ENCODE data around the gene PHACTR1. TPM values are rescaled to one million over a fixed set of nuclear protein-coding genes. Genes with fewer than 3 reads are reported as not detected.

The PHACTR1 gene
- total RNA-seq, 2 donors from 2014 or later, result 6.0 to 12.9 TPM

DNA sequence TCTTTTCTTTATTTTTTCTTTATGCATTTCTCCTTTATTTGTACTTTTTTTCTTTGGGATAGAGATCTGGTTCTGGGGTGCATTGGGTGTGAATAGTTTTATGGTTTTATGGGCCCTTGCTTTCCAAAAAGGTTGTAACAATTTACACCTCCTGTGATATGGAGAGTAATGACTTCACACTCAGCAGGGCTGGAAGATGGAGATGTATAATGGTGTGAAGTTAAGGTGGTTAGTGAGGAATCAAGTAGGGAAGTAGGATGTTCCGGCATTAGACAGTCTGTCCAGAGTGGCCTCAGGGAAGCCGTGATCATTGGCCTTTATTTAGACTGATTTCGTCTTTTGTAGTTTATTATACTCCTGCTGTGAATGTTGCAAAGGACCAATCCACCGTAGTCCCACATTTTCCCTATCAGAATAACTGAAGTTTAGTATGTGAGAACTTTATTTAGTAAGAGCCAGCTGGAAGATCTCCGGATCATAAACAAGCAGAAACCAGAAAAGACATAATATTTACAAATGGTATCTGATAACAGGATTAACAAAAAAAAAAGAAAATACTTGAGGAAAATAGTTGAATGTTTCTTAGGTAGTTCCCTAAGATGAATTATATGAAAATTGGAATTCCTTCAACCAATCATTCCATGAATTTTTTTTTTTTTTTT, 356.2 kb downstream of the PHACTR1 start:
- DNase-seq (no peak), ATAC-seq (no peak)
- H3K9me3 ChIP-seq, result no peaks in the 10 kb centered on the region
- H3K4me3 ChIP-seq, result no peak overlapping the region
- TF ChIP-seq POLR2A (IDR thresholded peaks at IDR 0.05), result no peak
- TF ChIP-seq, protein P1, sequence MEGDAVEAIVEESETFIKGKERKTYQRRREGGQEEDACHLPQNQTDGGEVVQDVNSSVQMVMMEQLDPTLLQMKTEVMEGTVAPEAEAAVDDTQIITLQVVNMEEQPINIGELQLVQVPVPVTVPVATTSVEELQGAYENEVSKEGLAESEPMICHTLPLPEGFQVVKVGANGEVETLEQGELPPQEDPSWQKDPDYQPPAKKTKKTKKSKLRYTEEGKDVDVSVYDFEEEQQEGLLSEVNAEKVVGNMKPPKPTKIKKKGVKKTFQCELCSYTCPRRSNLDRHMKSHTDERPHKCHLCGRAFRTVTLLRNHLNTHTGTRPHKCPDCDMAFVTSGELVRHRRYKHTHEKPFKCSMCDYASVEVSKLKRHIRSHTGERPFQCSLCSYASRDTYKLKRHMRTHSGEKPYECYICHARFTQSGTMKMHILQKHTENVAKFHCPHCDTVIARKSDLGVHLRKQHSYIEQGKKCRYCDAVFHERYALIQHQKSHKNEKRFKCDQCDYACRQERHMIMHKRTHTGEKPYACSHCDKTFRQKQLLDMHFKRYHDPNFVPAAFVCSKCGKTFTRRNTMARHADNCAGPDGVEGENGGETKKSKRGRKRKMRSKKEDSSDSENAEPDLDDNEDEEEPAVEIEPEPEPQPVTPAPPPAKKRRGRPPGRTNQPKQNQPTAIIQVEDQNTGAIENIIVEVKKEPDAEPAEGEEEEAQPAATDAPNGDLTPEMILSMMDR (IDR thresholded peaks at IDR 0.05), result no peak
- intact Hi-C loops (cut with DNase I), result no loop called here
- peak overlapping the region in 1 of 4 donors; percentile 12 for H3K27ac ChIP-seq
- H3K27me3 ChIP-seq, result no peaks in the 10 kb centered on the region
- H3K4me1 ChIP-seq, result peaks cover 46% of the 10 kb centered on the region
- H3K36me3 ChIP-seq (replicated peaks in 1 of 2; ENCODE audit: insufficient read depth in 1 of 2, low read depth in 2 of 2), result no peaks in the 10 kb centered on the region
- WGBS, 2 donors, result 47 to 57% methylated on average over 5 of the region's 5 CpGs

DNA sequence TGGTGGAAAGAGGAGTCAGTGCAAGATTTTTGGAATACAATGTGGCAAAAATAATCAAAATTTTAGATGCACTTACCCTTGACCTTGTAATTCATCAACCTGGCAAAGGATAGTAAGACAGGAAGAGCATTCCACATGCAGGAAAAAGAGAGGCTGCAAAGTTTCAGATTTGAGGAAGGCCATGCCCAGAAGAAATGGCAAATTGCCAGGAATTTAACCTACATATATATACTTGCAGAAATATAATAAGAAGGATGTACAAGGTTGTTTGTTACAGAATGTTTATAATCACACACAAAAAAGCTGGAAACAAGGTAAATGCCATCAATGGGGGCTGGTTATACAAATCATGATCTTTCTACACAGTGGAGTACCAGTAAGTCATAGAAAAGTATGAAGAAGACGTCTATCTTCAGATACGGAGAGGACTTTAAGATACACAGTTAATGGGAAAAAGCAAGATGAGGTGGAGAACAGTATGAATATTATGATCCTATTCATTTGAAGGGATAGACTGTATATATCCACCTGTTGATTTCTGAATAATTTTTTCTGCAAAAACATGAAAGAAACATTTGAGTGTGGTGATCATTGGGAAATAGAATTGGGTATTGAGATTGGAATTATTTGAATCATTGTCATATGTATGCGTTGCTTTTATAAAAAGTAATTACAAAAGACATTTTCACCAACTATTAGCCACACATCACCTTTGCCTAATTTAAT, 358.0 kb downstream of the PHACTR1 start:
- Histone ChIP-seq H3K36me3 (replicated peaks in 1 of 2; ENCODE audit: insufficient read depth in 1 of 2, low read depth in 2 of 2) (no peaks in the 10 kb centered on the region), H3K4me3 (no peak overlapping the region), H3K9me3 (no peaks in the 10 kb centered on the region), H3K4me1 (peaks cover 53% of the 10 kb centered on the region), H3K27me3 (no peaks in the 10 kb centered on the region), H3K27ac (no peak overlapping the region)
- ATAC-seq, result no peak
- TF ChIP-seq, protein P1 (IDR thresholded peaks at IDR 0.05), result no peak
- TF ChIP-seq POLR2A (IDR thresholded peaks at IDR 0.05), result no peak
- WGBS, 2 donors, result 87 to 89% methylated on average over 3 of the region's 3 CpGs
- no peak for DNase-seq
- intact Hi-C loops (cut with DNase I), result no loop called here

DNA sequence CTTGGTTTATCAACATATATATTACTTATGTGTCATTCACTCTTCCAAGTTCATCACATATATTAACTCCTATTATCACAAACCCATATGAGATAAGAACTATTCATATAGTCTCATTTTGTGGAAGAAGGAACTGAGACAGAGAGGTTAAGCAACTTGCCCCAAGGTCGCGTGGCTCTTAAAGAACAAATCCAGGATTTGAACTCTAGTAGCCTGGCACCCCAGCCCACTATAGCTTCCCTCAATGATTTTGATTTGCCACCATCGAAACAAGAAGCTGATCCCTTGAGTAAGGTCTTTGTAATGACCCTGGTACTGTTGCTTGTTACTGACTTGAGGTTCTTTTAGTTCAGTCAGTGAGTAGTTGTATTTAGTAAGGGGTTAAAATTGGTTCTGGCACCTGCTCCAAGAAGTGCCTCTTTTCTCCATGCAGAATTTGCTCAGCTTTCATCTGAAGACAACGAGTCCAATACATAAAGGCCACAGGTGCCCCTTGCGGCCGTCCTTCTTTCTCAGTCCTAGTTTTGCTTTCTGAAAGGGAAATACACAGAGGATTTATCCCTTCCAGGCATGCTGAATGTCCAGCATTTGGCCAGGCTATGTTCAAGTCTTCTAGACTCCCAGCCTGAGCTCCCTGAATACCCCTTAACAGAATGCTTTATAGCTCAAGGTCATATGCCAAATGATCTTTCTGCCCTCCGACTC, 358.7 kb downstream of the PHACTR1 start:
- peaks cover 60% of the 10 kb centered on the region for H3K4me1 ChIP-seq
- TF ChIP-seq POLR2A (IDR thresholded peaks at IDR 0.05), result no peak
- TF ChIP-seq, protein P1 (IDR thresholded peaks at IDR 0.05), result peak in 2 of 7 experiments; percentile 4 to 9
- intact Hi-C loops (cut with DNase I), result no loop called here
- WGBS, 2 donors, result 59 to 63% methylated on average over 7 of the region's 7 CpGs
- H3K4me3 ChIP-seq, result no peak overlapping the region
- H3K27ac ChIP-seq, result no peak overlapping the region
- H3K27me3 ChIP-seq, result no peaks in the 10 kb centered on the region
- no peaks in the 10 kb centered on the region for H3K36me3 ChIP-seq (replicated peaks in 1 of 2; ENCODE audit: insufficient read depth in 1 of 2, low read depth in 2 of 2)
- no peaks in the 10 kb centered on the region for H3K9me3 ChIP-seq
- ATAC-seq (no peak), DNase-seq (peak in 1 of 4 donors; percentile 35)

DNA sequence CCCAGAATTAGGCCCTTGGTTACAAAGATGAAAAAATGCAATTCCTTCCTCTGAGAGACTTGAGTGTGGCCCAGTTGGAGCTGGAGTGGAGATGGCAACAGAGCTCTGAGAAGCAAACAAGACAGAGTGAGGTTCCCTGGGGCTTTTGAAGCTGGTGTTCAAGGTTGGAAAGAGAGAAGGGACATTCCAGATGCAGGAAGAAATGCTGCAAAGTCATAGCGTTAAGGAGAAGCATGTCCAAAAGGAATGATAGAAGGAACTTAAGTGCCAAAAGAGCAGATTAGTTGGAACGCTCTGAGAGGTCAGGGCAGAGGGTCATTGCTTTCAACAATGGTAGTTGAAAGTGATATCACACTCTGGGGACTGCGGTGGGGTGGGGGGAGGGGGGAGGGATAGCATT, 360.0 kb downstream of the PHACTR1 start:
- Histone ChIP-seq H3K4me3 (no peak overlapping the region), H3K36me3 (replicated peaks in 1 of 2; ENCODE audit: insufficient read depth in 1 of 2, low read depth in 2 of 2) (no peaks in the 10 kb centered on the region), H3K9me3 (no peaks in the 10 kb centered on the region), H3K27ac (no peak overlapping the region), H3K27me3 (no peaks in the 10 kb centered on the region), H3K4me1 (peaks cover 68% of the 10 kb centered on the region)
- no peak for TF ChIP-seq POLR2A (IDR thresholded peaks at IDR 0.05)
- TF ChIP-seq, protein P1 (IDR thresholded peaks at IDR 0.05), result no peak
- no peak for ATAC-seq
- no peak for DNase-seq
- intact Hi-C loops (cut with DNase I), result no loop called here
- WGBS, 2 donors, result 54% methylated on average over 3 of the region's 3 CpGs
